ENCODE measurements around the gene PCDHA6.
"Not testable (repeated sequence)": the region's sequence is repeated elsewhere in the genome, so short reads cannot be mapped to it uniquely, and the experiment has no call there.

GRCh38 chr5:140849831-140850634 lies 22.3 kb downstream of the PCDHA6 start:
- TF ChIP-seq, protein P1, sequence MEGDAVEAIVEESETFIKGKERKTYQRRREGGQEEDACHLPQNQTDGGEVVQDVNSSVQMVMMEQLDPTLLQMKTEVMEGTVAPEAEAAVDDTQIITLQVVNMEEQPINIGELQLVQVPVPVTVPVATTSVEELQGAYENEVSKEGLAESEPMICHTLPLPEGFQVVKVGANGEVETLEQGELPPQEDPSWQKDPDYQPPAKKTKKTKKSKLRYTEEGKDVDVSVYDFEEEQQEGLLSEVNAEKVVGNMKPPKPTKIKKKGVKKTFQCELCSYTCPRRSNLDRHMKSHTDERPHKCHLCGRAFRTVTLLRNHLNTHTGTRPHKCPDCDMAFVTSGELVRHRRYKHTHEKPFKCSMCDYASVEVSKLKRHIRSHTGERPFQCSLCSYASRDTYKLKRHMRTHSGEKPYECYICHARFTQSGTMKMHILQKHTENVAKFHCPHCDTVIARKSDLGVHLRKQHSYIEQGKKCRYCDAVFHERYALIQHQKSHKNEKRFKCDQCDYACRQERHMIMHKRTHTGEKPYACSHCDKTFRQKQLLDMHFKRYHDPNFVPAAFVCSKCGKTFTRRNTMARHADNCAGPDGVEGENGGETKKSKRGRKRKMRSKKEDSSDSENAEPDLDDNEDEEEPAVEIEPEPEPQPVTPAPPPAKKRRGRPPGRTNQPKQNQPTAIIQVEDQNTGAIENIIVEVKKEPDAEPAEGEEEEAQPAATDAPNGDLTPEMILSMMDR (IDR thresholded peaks at IDR 0.05; ENCODE audit: insufficient read depth, low read length, poor library complexity, severe bottlenecking) = not testable (repeated sequence)
- TF ChIP-seq EZH2phosphoT487 (conservative IDR thresholded peaks at IDR 0.05; ENCODE audit: low read length) = not testable (repeated sequence)

Measured in SU-DHL-6 (cell line).